CD4-positive, alpha-beta T cell treated with Interleukin-6 at 100 ng/mL for 8 hours (primary cell): Measurements from ENCODE around the gene LRIG1.

Experiments used
- DNase-seq: peaks from one replicate; pipeline ENCODE4 v3.0.0-alpha.2; 2020; ENCODE audit warnings: mixed read lengths, low spot score

Gene LRIG1

DNA sequence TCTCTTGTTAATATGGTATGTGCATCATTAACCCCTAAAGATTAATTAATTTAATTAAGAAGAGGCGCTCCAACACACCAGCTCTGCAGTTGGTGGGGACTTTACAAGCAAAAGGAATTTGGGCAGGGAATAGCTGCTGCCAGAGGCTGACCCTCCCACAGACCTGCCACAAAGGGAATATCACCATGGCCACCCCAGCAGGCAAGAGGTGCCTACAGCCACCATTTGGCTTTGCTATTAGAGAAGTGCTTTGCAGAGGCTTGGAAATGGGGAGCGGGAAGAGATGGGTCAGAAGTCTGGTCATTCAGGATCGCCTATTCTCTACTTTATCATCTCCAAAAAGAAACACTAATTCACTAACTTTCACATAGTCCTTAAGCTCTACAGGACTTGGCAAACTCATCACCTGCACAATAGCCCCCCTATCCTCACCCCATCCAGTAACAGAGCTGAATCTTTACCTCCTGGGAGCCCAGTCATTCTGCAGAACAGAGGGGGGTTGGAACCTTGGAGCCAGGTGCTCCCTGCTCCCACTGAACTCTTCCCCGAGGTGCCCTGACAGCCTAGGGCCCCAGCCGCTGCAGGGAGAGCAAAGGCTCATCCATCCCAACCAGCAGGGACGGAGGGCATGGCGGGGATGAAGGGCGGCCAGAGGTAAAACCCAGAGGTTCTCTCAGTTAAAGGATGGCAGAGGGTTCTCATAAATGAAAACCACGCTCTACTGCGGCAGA lies 29.7 kb downstream of the LRIG1 start:
- no peak for DNase-seq

DNA sequence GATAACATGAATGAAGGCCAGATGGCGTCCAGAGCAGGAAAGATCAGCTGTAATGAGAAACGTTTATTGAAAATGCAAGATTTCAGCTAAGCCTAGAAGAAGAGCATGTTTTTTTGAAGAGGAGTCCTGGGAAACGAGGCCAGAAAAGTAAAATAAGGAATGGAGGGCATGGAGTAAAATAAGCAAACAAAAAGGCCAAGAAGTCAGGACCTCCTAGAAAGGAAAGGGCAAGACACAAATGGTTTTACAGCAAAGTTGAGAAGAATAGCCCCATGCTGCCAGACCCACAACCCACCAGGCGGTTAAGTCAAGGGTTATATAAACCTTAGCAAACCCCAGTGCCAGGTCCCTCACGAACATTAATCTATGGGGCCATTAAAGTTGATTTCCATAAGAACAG lies 30.5 kb downstream of the LRIG1 start:
- no peak for DNase-seq

DNA sequence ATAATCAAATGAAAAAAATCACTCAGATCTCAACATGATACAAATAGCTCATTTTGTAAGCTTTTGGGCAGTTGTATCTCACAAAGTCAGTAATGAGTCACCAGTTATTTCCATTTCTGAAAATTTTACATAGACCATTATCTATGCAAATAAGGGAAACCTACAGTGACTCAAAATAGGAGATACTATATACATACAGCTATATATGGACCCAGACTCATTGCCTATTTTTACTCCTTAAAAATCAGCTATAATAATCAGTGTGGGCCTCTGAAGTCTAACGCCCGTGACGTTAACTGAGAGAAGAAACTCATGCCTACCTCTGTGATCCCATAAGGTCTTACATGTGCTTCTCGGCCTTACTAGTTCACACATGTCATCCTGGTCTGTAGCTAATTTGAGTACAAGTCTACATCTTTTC lies 31.6 kb downstream of the LRIG1 start:
- no peak for DNase-seq

- DNase-seq: no peak
Observed at GRCh38 chr3:66467996-66468735, 32.7 kb downstream of the LRIG1 start.

GRCh38 chr3:66466606-66467270 lies 34.1 kb downstream of the LRIG1 start:
- no peak for DNase-seq

- no peak for DNase-seq
Observed at GRCh38 chr3:66465587-66465986, 35.2 kb downstream of the LRIG1 start.

DNA sequence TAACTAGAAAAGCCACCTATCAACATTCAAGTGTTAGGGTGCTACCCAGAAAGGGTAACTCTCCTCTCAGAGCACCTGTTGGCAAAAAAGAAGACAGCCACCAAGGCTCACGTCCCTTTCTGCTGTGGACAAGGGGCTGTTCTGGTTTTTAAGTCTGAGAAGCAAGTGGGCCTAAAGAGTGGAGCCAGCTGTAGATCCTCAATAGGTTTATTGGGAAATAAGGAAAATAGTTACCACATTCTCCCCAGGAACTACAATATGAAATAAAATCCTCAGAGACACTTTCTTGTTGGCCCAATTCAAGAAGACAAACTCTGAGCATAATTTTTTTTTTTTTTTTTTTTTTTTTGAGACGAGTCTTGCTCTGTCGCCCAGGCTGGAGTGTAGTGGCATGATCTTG lies 35.8 kb downstream of the LRIG1 start:
- no peak for DNase-seq

GRCh38 chr3:66464512-66464894 lies 36.3 kb downstream of the LRIG1 start:
- no peak for DNase-seq

- no peak for DNase-seq
Observed at GRCh38 chr3:66463730-66464511, 36.9 kb downstream of the LRIG1 start.

DNA sequence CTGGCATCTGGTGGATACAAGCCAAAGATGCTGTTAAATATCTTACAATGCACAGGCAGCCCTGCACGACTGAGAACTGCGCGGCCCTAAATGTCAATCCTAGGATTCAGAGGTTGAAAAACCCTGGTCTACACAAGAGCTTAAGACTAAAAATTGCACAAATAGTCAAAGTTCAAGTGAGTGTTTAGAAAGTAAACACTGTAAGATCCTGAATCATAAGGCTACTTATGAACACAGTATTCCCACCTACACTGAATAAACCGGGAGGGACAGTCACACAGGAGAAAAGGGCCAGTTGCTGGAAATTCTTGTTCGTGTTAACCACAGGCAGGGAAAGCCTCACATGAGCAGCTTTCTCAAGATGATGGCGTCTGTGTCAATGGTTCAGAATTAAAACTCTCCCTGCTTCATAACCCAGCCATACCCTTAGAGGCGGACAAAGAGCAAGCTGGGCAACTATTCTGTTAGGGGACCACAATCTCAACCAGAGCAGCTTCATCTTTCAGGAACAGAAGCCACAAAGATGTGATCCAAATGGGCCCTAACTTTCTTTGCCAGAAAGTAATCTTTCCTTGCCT lies 37.7 kb downstream of the LRIG1 start:
- no peak for DNase-seq

GRCh38 chr3:66457252-66457651 lies 43.6 kb downstream of the LRIG1 start:
- no peak for DNase-seq

DNA sequence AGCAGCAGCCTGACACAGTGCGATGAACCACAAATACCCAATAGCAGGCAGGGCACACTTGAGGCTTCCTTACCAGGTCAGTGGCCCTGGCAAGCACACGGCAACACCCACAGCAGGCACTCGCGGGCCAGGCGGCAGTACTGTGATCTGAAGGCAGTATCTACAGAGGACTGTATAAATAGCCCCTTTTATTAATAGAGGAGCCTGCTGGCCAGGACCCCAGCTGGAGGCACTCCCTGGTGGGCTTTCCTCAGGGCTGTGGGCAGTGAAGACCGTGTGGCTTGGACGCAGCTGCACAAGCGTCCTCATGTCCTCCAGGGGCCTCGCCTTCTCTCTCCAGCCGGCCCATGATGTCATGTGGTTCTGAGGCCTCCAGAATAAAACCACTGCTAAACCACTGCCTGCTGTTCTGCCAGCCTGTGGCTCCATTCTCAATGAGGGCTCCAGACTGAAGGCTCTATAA lies 44.1 kb downstream of the LRIG1 start:
- DNase-seq: no peak

- no peak for DNase-seq
Observed at GRCh38 chr3:66454464-66454859, 46.4 kb downstream of the LRIG1 start.

DNA sequence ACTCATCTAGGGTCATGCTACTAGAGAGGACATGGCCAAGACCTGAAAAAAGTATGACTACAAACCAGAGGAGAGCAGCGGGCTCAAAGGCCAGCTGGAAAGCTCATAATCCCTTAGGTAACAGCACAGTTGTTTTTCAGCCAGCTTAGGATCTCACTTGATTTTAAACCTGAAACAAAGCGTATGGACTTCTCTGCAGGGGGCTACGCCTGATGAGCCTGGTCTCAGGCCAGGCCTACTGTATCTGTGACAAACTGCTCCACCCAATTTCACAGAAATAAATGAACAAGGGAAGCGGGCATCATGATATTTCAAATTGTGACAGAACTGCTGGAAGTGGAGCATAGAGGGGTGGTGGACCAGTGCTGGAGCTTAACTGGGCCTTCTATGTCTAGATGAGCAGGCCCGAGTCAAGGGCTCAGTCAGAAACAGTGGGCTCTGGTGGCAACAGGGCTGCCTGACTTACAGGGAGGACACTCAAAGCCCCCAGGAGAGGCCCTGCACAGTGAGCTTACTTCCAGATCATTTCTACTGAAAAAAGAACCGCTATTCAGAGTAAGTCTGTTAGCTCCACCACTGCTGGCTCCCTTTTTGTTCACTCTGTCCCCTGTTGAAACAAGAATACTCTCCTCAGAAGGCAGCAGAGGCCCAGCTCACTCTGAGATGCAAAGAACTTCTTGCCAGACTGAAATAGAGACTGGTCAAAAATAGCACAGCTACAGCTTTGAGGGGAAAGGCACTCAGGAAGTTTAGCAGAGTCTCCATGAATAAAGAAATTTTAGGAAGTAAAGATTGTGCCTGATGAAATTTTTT lies 47.0 kb downstream of the LRIG1 start:
- DNase-seq: no peak

- DNase-seq: no peak
Observed at GRCh38 chr3:66452303-66453011, 48.4 kb downstream of the LRIG1 start.

DNA sequence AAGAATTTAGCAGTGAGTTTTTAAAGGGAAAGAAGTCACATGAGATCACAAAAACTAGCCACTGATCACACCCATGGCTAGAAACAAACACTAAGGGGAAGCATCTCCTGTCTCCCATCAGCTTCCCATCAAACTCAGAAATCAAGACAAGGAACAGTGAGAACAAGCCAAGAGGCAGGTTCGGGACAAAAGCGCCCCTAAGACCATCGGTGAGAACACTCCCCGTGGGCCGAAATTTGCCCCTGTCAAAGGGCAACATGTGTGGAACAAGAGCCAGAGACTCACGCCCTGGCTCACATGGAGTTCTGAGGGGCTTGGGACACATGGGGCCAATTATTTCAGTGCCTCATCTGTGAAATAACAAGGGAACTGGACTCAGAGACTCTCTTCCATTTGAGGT lies 49.1 kb downstream of the LRIG1 start:
- DNase-seq: no peak

DNA sequence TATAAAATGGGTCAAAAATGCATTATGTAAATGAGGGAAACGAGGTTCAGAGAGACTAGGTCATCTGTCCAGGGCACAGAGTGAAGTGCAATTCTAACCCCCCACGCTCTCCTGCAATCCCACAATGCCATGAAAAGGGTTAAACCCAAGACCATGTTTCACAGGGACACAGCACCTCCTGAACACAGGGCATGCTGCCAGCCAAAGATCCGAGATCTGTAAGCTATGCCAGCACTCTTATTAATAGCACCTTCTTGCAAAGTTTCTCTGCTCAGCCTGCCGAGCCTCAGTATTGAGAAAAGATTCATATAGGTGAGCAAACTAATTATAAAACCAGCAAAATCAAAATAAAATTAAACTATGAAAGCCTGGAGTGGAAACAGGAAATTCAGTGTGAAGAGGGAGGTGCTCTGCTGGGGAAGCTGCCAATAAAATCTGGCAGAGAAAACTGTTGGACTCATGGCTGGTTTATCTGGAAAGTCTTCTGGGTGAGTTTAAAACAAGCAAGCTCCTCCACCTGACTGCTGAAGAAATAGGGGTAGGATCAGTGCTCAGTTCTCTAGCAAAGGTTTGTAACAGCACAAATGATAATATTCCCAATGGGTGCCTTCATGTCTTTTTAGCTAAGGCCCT lies 50.3 kb downstream of the LRIG1 start:
- DNase-seq: no peak

DNA sequence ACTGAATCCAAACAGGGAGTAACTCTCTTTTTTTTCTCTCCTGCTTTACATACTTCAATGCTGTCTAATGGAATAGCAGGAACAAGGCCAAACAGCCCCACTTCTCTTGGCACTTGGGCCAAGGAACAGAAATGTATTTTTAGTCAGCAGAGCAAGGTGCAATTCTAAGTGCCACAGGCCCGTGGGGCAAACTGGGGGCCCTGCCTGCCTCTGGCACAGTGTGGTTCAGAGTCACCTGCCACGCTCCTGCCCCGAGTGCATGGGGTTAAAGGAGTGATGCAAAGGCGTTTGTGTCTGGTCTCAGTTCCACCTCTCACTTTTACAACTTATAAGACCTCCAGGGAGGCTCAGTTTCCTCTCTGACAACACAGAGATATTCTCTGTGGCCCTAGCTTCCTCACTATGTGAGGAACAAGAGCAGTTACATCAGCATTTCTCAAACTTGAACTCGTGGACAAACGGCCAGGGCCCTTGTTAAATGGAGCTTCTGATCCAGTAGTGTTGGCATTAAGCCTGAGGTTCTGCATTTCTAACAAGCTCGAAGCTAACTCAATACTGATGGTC lies 51.3 kb downstream of the LRIG1 start:
- DNase-seq: no peak

DNA sequence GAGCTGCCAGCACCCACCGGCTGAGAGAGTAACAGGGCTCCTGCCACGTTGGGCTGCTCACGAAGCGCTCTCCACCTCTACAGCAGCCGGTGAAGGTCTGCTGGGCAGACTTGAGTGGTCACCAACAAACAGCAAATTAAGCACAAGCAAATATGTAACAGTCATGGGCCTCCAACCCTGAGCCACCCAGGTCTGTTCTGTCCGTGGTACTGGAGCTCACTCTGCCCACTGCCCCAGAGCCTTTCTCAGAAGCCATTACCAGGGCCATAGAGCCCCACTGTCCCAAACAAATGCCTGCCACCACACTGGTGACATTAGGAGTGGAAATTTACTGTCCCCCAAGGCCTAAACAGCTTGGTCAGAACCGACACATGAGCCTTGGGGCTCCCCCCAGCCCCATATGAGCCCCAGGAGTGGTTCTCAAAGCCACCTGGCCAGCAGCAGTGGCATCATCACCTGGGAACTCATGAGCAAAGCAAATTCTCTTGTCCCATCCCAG lies 56.6 kb downstream of the LRIG1 start:
- no peak for DNase-seq
